NCI-H2107 treated with DMSO at 0.1 percent for 48 hours (cell line): ENCODE measurements around the gene PQBP1.

Source experiments
- DNase-seq: peaks from one replicate; lab custom pipeline; 2025; ENCODE audit not compliant: unreplicated experiment; lab: John Stamatoyannopoulos, UW

PQBP1 gene

DNA sequence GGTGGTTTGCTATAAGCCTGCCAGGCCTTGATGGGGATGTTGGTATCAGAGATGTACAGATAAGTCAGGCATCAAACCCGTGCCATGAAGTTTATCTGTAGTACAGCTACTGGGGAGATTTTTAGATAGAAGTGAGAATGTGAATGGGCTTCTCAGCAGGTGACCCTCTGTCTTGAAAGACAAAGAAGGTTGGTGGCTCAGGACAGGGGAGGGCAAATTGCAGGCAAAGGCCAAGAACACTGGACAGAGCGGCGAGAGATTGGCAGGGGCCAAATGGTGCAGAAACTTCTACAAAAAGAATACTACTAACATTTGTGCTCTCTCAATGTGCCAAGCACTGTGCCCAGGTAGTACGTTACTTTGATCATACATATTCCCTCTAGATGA is 23.0 kb downstream of the PQBP1 start:
- no peak for DNase-seq

DNA sequence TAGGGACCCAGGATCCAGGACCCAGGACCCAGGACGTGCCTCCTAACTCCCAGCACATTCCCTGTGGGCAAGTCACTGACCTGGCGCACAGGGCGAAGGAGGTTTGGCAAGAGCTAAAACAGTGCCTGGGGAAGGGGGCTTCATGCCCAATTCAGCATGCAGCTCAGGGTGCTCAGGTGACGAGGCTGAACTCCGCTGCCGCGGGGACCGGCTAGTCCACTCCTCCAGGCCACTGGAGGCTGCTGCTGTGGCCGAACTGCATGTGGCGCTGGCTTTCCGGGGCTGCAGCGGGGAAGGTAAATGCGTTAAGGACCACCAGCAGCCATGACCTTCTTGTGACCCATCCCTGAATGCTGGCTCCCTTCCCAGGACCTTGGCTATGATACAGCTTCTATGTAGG is 26.0 kb downstream of the PQBP1 start:
- no peak for DNase-seq

DNA sequence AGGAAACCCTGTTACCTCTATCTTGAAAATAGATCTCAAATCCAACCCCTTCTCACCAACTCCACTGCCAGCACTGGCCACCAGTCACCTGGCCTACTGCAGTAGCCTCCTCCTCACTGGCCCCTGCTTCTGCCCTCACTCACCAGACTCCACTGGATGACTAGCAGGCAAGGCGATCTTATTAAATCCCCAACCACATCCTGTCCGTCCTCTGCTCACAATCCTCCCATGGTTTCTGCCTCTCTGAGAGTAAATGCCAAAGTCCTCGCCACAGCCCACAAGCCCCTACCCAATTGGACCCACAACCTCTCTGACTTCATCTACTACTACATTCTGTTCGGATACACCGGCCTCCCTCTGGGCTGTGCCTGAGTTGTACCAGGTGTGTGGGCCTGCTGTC is 26.5 kb downstream of the PQBP1 start:
- no peak for DNase-seq

DNA sequence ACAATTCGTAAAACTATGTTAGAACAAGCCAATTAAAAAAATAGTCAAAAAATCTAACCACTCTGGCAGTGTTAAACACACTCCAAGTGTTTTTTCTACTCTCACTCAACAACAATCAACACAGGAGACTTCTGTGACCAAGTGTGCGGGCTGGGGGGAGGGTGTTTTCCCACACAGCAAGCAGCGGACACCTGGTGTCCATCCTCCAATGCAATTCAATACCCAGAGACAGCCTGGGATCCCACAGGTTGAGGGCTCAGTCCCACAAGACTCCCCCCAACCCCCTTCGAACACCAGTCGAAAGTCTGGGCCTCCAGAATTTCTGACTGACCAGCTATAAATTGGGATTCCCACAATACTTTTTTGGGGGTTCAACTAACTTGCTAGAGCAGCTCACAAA is 29.4 kb downstream of the PQBP1 start:
- no peak for DNase-seq

DNA sequence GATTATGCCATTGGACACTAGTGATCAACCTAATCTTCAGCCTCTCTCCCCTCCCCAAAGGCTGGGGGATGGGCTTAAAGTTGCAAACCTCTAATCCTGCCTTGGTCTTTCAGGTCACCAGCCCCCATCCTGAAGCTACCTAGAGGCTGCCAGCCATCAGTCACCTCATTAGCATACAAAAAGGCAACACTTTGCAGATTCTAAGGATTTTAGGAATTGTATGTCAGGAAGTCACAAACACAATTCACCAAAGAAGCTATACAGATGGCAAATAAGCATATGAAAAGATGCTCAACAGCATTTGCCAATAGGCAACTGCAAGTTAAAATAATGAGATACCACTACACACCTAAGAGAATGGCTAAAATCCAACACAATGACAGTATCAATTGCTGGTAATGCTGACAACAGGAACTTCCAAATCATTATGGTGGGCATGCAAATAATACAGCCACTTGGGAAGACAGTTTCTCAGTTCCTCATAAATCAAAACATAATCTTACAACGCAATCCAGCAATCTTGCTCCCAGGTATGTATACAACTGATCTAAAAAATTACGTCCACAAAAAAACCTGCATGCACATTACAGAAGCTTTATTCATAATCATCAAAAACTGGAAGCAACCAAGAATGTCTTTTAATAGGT is 30.1 kb downstream of the PQBP1 start:
- no peak for DNase-seq

DNA sequence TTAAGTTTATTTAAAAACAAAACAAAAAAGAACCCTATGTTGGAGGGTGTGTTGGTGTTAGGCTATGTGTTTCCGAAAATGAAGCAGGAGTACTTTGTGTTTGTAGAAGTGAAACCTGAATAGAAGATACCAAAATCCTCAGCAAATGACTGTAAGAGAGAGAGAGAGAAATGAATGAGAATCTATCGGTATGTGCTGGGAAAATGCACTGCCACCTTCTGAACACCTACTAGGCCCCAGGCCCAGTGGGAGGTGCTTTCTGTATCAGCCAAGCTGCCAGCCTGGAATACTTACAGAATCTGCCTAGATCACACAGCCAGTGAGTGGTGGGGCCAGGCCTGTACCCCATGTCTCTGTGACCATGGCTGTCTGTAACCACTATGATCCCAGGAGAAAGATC is 36.0 kb downstream of the PQBP1 start:
- DNase-seq = no peak

DNA sequence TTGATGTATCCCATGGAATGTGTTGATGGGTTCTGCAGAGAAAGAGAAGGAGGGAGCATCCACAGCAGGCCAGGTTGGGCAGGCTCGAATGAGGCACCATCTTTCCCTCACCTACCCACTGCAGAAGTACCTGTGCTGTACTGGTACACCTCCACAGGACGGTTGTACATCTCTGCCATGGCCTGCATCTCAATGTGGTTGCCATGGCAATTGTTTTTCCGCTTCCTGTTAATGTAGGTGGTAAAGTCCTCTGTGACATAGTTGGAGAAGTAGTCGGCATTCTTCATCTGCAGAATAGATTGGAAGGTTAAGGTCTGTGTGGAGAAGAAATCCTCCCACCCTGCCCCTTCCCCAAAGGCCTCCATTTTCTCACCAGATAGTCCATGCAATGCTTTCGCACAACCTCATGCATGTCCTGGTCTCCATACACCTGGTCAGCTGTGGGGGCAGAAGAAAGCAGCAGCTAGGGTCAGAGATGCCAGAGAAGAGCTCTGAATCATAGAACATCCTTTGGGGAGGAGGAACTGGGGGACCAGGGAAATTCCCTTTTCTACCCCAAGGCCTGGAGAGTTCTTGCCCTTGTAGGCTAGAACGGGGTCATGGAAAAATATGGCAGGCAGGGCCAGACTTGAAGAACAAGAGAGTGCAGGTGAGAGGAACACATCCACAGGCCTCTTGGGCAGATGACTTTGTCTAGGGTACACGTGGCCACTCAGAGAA is 37.0 kb downstream of the PQBP1 start:
- DNase-seq = no peak

DNA sequence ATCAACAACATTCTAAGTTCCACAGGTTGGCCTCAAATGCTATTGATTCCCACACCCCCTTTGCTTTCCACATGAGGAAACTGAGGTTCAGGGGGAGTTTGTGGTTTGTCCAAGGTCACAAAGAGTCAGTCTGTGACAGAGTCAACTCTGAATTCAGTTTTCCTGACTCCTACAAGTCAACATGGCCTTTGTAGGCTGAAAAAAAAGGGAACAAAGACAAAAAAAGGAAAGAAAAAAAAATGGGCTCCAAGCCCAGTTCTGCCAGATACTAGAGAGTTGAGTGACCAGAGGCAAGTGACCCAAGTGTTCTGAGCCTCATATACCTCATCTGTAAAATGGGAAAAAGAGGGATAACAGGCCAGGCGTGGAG is 37.6 kb downstream of the PQBP1 start:
- no peak for DNase-seq

DNA sequence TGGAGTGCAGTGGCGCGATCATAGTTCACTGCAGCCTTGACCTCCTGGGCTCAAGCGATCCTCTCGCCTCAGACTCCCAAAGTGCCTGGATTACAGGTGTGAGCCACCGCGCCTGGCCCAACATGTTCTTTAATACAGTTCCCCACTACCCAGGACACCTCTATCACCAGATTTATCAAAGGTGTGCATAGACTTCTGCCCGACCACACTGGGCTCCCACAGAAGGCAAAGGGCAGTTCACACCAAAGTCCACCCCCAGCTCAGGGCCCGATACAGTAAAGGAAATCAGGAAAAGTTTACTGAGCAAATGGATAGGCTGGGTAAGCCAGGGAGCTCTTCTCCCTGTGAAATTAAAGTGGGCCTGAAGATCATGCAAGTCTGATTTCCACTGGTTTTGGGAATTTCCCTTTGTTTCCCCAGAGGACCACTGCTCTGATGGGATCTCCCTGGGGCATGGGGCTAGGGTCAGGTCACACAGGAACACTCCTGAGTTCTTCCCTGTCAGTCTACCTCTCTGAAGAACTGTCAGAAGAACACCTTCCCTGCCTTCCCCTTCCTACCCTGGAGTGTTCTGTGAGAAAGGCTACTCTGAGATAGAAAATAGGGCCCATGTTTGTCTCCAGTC is 38.8 kb downstream of the PQBP1 start:
- DNase-seq = no peak

DNA sequence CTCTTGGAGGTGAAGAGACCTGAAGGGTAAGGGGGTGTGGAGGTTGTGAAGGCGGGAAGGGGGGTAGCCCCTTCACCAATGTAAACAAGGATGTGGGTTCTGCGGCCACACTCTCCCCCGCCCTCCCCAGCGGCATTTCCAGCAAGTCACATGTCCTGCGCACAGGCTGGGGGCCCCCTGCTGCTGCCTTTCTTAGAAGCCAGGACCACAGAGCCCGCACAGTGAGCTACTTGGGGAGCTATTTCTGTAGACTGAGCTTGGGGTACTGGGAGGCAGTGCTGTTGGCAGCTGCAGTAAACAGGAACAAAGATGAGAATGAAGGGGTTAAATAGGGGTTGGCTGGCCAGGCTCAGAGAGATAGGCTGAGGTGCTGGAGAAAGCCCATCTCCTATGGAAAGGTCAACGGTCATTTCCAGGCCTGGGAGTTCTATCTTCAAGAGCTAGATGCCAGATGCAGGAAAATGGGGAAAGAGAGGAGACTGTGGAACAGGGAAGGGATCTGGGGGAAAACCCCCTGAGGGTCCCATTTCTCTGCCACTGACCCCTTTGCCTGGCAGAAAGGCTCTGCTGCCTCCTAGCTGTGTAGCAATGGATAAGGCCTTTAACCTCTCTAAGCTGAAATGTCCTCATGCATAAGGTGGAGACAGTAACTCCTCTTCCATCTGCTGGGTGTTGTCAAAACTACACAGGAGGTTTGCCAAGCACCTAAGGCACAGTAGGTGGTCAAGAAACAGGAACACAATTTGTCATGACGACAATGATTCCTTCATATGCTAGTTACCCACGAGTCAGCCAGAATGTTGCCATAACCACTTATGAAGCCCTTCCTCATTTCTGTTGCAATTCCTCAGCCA is 39.6 kb downstream of the PQBP1 start:
- peak; percentile 10 for DNase-seq

DNA sequence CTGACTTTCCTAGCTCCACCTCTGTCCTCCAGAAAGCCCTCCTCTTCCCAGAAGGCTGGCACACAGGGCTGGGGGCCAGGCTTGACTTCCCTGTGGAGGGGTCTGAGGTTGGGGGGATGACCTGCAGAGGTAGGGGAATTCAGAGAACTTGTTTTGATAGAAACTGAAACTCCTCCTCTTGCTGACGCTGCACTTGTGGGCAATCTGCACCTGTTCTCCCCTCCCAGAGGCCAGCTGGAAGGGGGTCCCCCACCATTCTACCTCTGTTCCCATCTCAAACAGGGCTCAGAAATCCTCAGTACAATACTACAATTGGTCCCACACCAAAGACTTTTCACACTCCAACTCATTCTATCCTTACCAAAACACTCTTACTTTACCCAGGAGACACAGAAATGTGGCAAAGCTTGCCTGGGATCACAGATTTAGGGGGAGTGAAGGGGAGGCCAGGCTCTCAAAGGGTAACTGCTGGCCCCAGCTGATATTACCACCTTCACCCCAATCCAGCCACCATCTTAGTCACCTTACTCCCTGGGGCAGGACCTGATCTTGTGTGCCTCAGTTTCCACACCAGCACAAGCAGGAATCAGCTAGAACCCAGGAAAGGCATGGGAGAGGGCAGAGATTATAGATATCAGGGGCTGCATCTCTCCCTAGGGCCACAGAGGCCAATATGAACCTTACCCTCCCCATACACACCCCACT is 41.1 kb downstream of the PQBP1 start:
- DNase-seq = no peak

DNA sequence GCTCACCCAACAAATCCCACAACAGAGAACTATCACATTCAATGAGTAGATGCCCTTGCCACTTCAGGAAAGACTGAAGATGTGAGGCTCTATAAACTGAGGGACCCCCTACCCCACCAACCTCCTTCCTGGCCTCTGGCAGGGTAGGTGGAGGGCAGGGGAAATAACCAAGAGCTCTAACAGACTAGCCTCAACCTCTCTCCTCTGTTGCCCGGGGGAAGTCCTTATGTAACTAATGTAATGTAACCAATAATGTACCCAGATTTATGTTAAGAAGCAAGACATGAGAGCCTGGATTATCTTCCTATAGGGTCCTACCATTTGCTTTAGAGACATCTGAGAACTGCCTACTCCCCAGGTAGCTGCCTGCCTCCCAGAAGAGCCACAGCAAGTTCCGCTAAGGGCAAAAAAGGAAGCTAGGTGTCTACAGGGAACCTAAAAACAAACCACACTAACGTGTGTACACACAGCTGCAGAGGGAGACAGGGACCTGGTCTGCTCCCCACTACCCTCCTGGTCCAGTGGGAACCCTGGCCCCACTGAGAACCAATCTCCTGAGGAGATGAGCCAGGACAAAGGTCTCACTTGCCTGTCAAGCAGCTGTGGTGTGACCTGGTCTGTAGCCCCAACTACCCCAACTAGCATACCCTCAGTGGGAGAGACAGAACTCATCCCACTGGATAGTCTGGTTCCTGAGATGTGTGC is 41.9 kb downstream of the PQBP1 start:
- no peak for DNase-seq

DNA sequence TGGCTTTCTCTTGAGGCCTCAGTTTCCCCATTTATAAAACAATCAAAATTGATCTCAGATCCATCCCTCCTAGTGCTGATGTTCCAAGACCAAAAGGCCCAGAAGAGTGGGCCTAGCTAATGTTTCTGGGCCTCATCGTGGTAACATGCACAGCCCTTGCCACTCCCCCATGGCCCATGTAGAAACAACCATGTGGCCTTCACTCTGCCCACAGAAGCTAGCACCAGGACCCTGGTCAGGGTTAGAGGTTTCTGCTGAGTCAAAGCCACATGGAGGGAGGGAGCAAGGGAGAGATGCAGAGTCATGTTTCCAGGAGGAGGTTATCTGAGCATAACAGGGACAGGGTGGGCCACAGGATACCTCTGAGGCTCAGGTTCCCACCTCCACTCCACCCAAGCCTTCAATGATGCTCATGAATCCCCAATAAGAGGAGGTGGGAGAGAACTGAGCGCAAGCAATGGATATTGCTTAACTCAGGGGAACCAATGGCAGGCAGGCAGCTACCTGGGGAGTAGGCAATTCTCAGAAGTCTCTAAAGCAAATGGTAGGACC is 42.8 kb downstream of the PQBP1 start:
- no peak for DNase-seq

DNA sequence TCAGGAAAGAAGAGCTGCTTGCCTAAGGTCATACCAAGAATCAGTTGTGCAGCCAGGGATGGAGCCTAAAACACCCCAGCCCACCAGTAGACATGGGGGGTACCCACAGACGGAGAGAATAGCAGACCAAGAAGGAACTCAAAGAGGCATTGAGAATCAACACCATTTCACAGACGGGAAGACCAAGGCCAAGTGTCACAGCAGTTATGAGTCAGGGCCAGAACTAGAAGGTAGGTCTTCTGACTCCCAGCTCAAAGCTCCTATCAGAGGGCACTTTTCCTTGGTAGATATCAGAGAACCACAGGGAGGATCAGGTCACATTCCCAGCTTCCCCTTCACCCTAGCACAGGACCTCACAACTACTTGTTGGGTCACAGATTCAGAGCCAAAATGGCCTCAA is 45.2 kb downstream of the PQBP1 start:
- DNase-seq = no peak

DNA sequence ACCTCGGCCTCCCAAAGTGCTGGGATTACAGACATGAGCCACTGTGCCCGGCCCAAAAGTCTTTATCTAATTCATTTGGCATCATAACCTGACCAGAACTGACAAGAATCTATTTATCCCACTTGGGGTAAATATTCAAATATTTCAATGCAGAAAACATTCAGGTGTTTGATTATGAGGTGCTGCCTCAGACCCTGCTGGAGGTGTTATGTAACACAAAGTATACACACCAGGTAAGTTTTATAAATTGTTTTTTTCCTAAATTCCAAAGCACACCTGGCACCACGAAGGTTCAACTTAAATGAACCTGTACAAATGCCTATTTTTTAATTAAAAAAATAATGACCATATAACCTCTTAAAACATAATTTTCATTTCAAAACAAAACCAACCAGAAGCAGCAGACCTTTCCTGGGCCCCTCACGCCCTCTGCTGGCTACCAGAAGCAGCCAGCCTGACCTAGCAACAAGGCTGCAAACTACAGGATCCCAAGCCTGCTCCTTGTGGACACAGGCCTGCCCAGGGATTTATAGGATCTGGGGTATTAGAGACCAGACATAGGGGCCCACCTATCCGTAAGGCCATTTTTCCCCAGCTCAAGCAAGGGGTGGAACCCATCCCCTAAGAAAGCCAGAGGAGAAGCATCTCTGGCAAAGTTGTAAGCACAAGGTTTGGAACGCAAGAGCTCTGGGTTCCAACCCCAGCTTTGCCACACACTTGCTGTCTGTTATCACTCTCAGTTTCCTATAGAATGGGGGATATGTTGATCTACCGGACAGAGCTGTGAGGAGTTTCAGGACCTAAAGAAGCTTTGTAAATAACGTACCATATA is 48.0 kb downstream of the PQBP1 start:
- DNase-seq = peak; percentile 9

DNA sequence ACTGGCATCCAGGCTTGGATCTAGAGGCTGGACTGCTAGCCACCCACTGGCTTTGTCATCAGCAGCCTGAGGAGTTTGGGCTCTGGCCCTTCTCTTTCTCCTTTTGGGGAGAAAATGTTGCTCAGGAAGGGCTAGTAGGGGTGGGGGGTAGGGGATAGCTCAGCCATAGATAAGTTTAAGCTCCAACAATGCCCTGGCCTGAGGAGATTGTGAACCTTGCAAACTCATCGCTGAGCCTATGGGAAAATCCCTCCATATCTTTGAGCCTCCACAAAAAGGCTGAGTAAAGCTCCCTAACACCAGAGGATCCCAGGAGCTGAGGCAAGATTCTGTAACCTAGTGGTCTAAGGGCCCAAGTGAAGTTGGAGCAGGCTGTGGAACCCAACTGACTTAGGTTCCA is 50.9 kb downstream of the PQBP1 start:
- no peak for DNase-seq
